SKM-1 treated with dmso at 0.1 percent for 144 hours (cell line): Measurements from ENCODE around the gene DAPK1.

Experiments
- DNase-seq: peaks from one replicate; lab custom pipeline; 2025; ENCODE audit not compliant: unreplicated experiment; lab: John Stamatoyannopoulos, UW

Gene DAPK1

GRCh38 chr9:87609002-87609401 lies 111.3 kb downstream of the DAPK1 start:
- no peak for DNase-seq

- no peak for DNase-seq
These were observed 111.8 kb downstream of the DAPK1 start for GRCh38 chr9:87609486-87609885.

- DNase-seq, result no peak
These were observed 112.8 kb downstream of the DAPK1 start for GRCh38 chr9:87610200-87611155.

- DNase-seq, result peak; percentile 3
These were observed 114.1 kb downstream of the DAPK1 start for GRCh38 chr9:87611776-87612175.

- no peak for DNase-seq
These were observed 114.9 kb downstream of the DAPK1 start for GRCh38 chr9:87612536-87612935.

GRCh38 chr9:87613265-87614111 lies 115.8 kb downstream of the DAPK1 start:
- DNase-seq, result peak; percentile 18

- DNase-seq, result peak; percentile 79
These were observed 116.7 kb downstream of the DAPK1 start for GRCh38 chr9:87614397-87614796.

- no peak for DNase-seq
These were observed 117.5 kb downstream of the DAPK1 start for GRCh38 chr9:87615136-87615535.

- no peak for DNase-seq
These were observed 118.0 kb downstream of the DAPK1 start for GRCh38 chr9:87615547-87616148.

- DNase-seq, result no peak
These were observed 120.6 kb downstream of the DAPK1 start for GRCh38 chr9:87618226-87618625.

GRCh38 chr9:87618931-87619330 lies 121.3 kb downstream of the DAPK1 start:
- no peak for DNase-seq

GRCh38 chr9:87619346-87619745 lies 121.7 kb downstream of the DAPK1 start:
- DNase-seq, result no peak

GRCh38 chr9:87620731-87621322 lies 123.2 kb downstream of the DAPK1 start:
- no peak for DNase-seq

GRCh38 chr9:87622098-87622497 lies 124.4 kb downstream of the DAPK1 start:
- DNase-seq, result no peak

- no peak for DNase-seq
These were observed 125.3 kb downstream of the DAPK1 start for GRCh38 chr9:87622923-87623322.

- no peak for DNase-seq
These were observed 130.7 kb downstream of the DAPK1 start for GRCh38 chr9:87628346-87628745.

GRCh38 chr9:87629104-87629503 lies 131.4 kb downstream of the DAPK1 start:
- DNase-seq, result no peak

- DNase-seq, result no peak
These were observed 132.6 kb downstream of the DAPK1 start for GRCh38 chr9:87630266-87630665.

- DNase-seq, result no peak
These were observed 133.2 kb downstream of the DAPK1 start for GRCh38 chr9:87630846-87631245.

GRCh38 chr9:87635656-87636501 lies 138.2 kb downstream of the DAPK1 start:
- DNase-seq, result no peak
